HepG2 (cell line): ENCODE measurements around the gene MYLK2. TPM values are rescaled to one million over a fixed set of nuclear protein-coding genes. Genes with fewer than 3 reads are reported as not detected.
A peak's percentile ranks its signal among the peaks of the same experiment; 100 is the strongest.

Experiments
- ATF5 ChIP-seq: sonication (generic); formaldehyde crosslinking; IDR thresholded peaks from 2 replicates; pipeline ENCODE4 v1.4.0; 2020; ENCODE audit warnings: mild to moderate bottlenecking, low read depth, missing genetic modification reagents
- BATF2 ChIP-seq: sonication (generic); formaldehyde crosslinking; IDR thresholded peaks from 2 replicates; pipeline ENCODE4 v1.8.0; 2022; ENCODE audit warnings: mild to moderate bottlenecking, missing genetic modification reagents, moderate library complexity
- CC2D1A ChIP-seq: sonication (generic); formaldehyde crosslinking; IDR thresholded peaks from 2 replicates; pipeline ENCODE4 v1.8.1; 2023; ENCODE audit warnings: mild to moderate bottlenecking, missing genetic modification reagents
- HNRNPK ChIP-seq: fragments of 200-400 bp; formaldehyde crosslinking; IDR thresholded peaks from 2 replicates; pipeline ENCODE4 v1.6.1; 2018; ENCODE audit warnings: low read length, low read depth, moderate library complexity, mild to moderate bottlenecking; ENCODE audit not compliant: poor library complexity, severe bottlenecking
- MAFK ChIP-seq, 2 experiments: IDR thresholded peaks in 1 of 2; conservative IDR thresholded peaks in 1 of 2; 2 replicates each; pipeline ENCODE4 v1.6.1; 2011; ENCODE audit warnings: improper control_type of control experiment in 2 of 2, low read length in 2 of 2
- MLX ChIP-seq: IDR thresholded peaks from 2 replicates; pipeline ENCODE4 v1.6.1; 2016
- MYNN ChIP-seq: sonication (generic); formaldehyde crosslinking; IDR thresholded peaks from 2 replicates; pipeline ENCODE4 v1.4.0; 2020; ENCODE audit warnings: mild to moderate bottlenecking, low read depth, missing genetic modification reagents
- NR2F6 ChIP-seq, 2 experiments: IDR thresholded peaks; 2 replicates each; pipeline ENCODE4 v1.6.1; 2016; ENCODE audit warnings: antibody characterized with exemption in 1 of 2, mild to moderate bottlenecking in 1 of 2
- SIN3A ChIP-seq: IDR thresholded peaks from 2 replicates; pipeline ENCODE4 v1.6.1; 2011; ENCODE audit warnings: low read depth, mild to moderate bottlenecking, control low read depth, low read length, borderline replicate concordance
- TRAFD1 ChIP-seq: sonication (generic); formaldehyde crosslinking; IDR thresholded peaks from 2 replicates; pipeline ENCODE4 v1.5.1; 2020; ENCODE audit warnings: missing genetic modification reagents, mild to moderate bottlenecking, borderline replicate concordance
- WIZ ChIP-seq: sonication (generic); formaldehyde crosslinking; IDR thresholded peaks from 2 replicates; pipeline ENCODE4 v1.5.1; 2020; ENCODE audit warnings: mild to moderate bottlenecking, missing genetic modification reagents
- ZBTB10 ChIP-seq: sonication (generic); formaldehyde crosslinking; IDR thresholded peaks from 2 replicates; pipeline ENCODE4 v1.4.0; 2020; ENCODE audit warnings: missing genetic modification reagents, borderline replicate concordance
- ZEB1 ChIP-seq: IDR thresholded peaks from 2 replicates; pipeline ENCODE4 v1.6.1; 2012; ENCODE audit warnings: mild to moderate bottlenecking, low read depth, inconsistent platforms; ENCODE audit not compliant: insufficient replicate concordance
- ZFP37 ChIP-seq: sonication (generic); formaldehyde crosslinking; IDR thresholded peaks from 2 replicates; pipeline ENCODE4 v1.4.0; 2020; ENCODE audit warnings: missing genetic modification reagents, borderline replicate concordance
- ZNF10 ChIP-seq: sonication (generic); formaldehyde crosslinking; IDR thresholded peaks from 2 replicates; pipeline ENCODE4 v1.4.0; 2020; ENCODE audit warnings: mild to moderate bottlenecking, low read depth, missing genetic modification reagents, borderline replicate concordance
- ZNF143 ChIP-seq: sonication (generic); formaldehyde crosslinking; IDR thresholded peaks from 2 replicates; pipeline ENCODE4 v1.4.0; 2020; ENCODE audit warnings: missing genetic modification reagents
- ZNF367 ChIP-seq: sonication (generic); formaldehyde crosslinking; IDR thresholded peaks from 2 replicates; pipeline ENCODE4 v1.4.0; 2020; ENCODE audit warnings: missing genetic modification reagents, borderline replicate concordance
- ZNF441 ChIP-seq: sonication (generic); formaldehyde crosslinking; IDR thresholded peaks from 2 replicates; pipeline ENCODE4 v1.7.0; 2021; ENCODE audit warnings: missing genetic modification reagents, borderline replicate concordance
- ZNF570 ChIP-seq: sonication (generic); formaldehyde crosslinking; IDR thresholded peaks from 2 replicates; pipeline ENCODE4 v1.4.0; 2020; ENCODE audit warnings: mild to moderate bottlenecking, missing genetic modification reagents, borderline replicate concordance
- ZNF768 ChIP-seq: sonication (generic); formaldehyde crosslinking; IDR thresholded peaks from 2 replicates; pipeline ENCODE4 v1.4.0; 2020; ENCODE audit warnings: missing genetic modification reagents
- ZNF775 ChIP-seq: sonication (generic); formaldehyde crosslinking; IDR thresholded peaks from 2 replicates; pipeline ENCODE4 v1.4.0; 2020; ENCODE audit warnings: missing genetic modification reagents, mild to moderate bottlenecking, moderate library complexity, borderline replicate concordance
- polyA plus RNA-seq, 8 experiments: library from polyadenylated mRNA; depleted of rRNA in 3 of 8; stranded (reverse) in 7 of 8; unstranded in 1 of 8; fragments of >200 nt; fragmentation: Illumina TruSeq in 4 of 8; extraction: Trizol in 4 of 8; gene quantifications; 2 replicates each; pipeline versions ENCODE4 v1.2.1 to v1.2.3, GENCODE V29; 2011 to 2016; ENCODE audit warnings: low read depth in 4 of 8, missing spikeins in 1 of 8, mixed read lengths in 1 of 8; ENCODE audit not compliant: insufficient read depth in 1 of 8
- total RNA-seq, 5 experiments: library from RNA; depleted of rRNA; stranded (reverse); fragments of >200 nt; fragmentation: Illumina TruSeq; extraction: Trizol; gene quantifications; 2 replicates each; pipeline ENCODE4 v1.2.3, GENCODE V29; 2016; ENCODE audit warnings: low read depth in 1 of 5

MYLK2 gene
- total and polyA plus RNA-seq, 2 of the 13 experiments (the other 11 are each of a cell fraction or from before 2014, with no cell fraction given), result 0.27 TPM; not detected in 1

- TF ChIP-seq ZBTB10 (CRISPR knock-in tag) (no peak), ATF5 (CRISPR knock-in tag) (0 out of 2 replicates have a peak, but pooled peaks have one; percentile 66), ZNF441 (CRISPR knock-in tag) (peak; percentile 90), ZNF570 (CRISPR knock-in tag) (no peak), NR2F6 (IDR thresholded peaks at IDR 0.05) (no peak), NR2F6 (CRISPR knock-in tag; IDR thresholded peaks at IDR 0.05) (no peak), MLX (CRISPR knock-in tag) (peak; percentile 33; the same call in 1 of the 2 replicates), ZEB1 (peak; percentile 15), ZNF10 (CRISPR knock-in tag) (no peak), ZNF775 (CRISPR knock-in tag) (no peak), WIZ (CRISPR knock-in tag) (no peak), MYNN (CRISPR knock-in tag) (peak; percentile 95), ZFP37 (no peak), BATF2 (CRISPR knock-in tag) (peak; percentile 35; the same call in 1 of the 2 replicates), CC2D1A (CRISPR knock-in tag) (peak; percentile 54; the same call in 1 of the 2 replicates), MAFK (conservative IDR thresholded peaks at IDR 0.05 in 1 of 2, IDR thresholded peaks at IDR 0.05 in 1 of 2; ENCODE audit: low read length in 2 of 2) (no peak), ZNF367 (CRISPR knock-in tag) (peak; percentile 34; the same call in 1 of the 2 replicates), TRAFD1 (CRISPR knock-in tag) (no peak), HNRNPK (no peak), ZNF143 (CRISPR knock-in tag) (no peak), SIN3A (peak; percentile 97; the same call in 1 of the 2 replicates), ZNF768 (CRISPR knock-in tag) (peak; percentile 36; the same call in 1 of the 2 replicates)
Measured at GRCh38 chr20:31879143-31879987, 60.2 kb downstream of the MYLK2 start (continued).
